GM12891 (cell line): ENCODE results near the gene RHO.
"Not testable (repeated sequence)": the region's sequence is repeated elsewhere in the genome, so short reads cannot be mapped to it uniquely, and the experiment has no call there.

Source experiments
- DNase-seq: peaks from one replicate; pipeline ENCODE4 v3.0.0; 2011; ENCODE audit warnings: low spot score; ENCODE audit not compliant: insufficient read length
- FAIRE-seq: peaks from 2 replicates; lab custom pipeline; 2011; peaks lifted over from hg19 to GRCh38; lab: Jason Lieb, UNC
- PAX5 ChIP-seq: IDR thresholded peaks from 2 replicates; pipeline ENCODE4 v1.6.1; 2011; ENCODE audit warnings: low read length, moderate library complexity, mild to moderate bottlenecking; ENCODE audit not compliant: insufficient read depth, severe bottlenecking
- POLR2A ChIP-seq: IDR thresholded peaks from 2 replicates; pipeline ENCODE4 v1.6.1; 2011; ENCODE audit warnings: low read depth, low read length, control low read depth
- POLR2AphosphoS5 ChIP-seq: IDR thresholded peaks from 2 replicates; pipeline ENCODE4 v1.6.1; 2011; ENCODE audit warnings: low read depth, low read length, control low read depth
- POU2F2 ChIP-seq: IDR thresholded peaks from 2 replicates; pipeline ENCODE4 v1.6.1; 2011; ENCODE audit warnings: low read depth, mild to moderate bottlenecking, control low read depth, low read length, moderate library complexity
- SPI1 ChIP-seq: IDR thresholded peaks from 2 replicates; pipeline ENCODE4 v1.6.1; 2011; ENCODE audit warnings: low read depth, low read length, control low read depth
- TAF1 ChIP-seq: IDR thresholded peaks from 2 replicates; pipeline ENCODE4 v1.6.1; 2011; ENCODE audit warnings: low read depth, low read length, control low read depth

Gene RHO

GRCh38 chr3:129490273-129490675 is 38.2 kb upstream of the RHO start:
- peak; percentile 70 for DNase-seq
- TF ChIP-seq POLR2AphosphoS5 (no peak), SPI1 (no peak), TAF1 (no peak), PAX5 (no peak), POU2F2 (no peak), POLR2A (no peak)
- FAIRE-seq, result peak; percentile 64

- not testable (repeated sequence) for FAIRE-seq, DNase-seq
These were observed 37.4 kb upstream of the RHO start for GRCh38 chr3:129491077-129491476.

GRCh38 chr3:129491794-129492193 is 36.6 kb upstream of the RHO start:
- DNase-seq (no peak), FAIRE-seq (no peak)
- TF ChIP-seq TAF1 (no peak), POU2F2 (no peak), POLR2AphosphoS5 (no peak), SPI1 (no peak), POLR2A (no peak), PAX5 (no peak)

- DNase-seq, result no peak
- FAIRE-seq, result no peak
- TF ChIP-seq POLR2A (no peak), PAX5 (no peak), POU2F2 (no peak), POLR2AphosphoS5 (no peak), SPI1 (no peak), TAF1 (no peak)
These were observed 35.7 kb upstream of the RHO start for GRCh38 chr3:129492691-129493090.

GRCh38 chr3:129493206-129493605 is 35.2 kb upstream of the RHO start:
- no peak for DNase-seq
- FAIRE-seq, result no peak

GRCh38 chr3:129494499-129494898 is 33.9 kb upstream of the RHO start:
- DNase-seq, FAIRE-seq: not testable (repeated sequence)

More at GRCh38 chr3:129493206-129493605, 35.2 kb upstream of the RHO start:
- TF ChIP-seq POU2F2, result no peak
- no peak for TF ChIP-seq POLR2AphosphoS5

GRCh38 chr3:129495006-129495639 is 33.3 kb upstream of the RHO start:
- FAIRE-seq, DNase-seq: not testable (repeated sequence)

- not testable (repeated sequence) for DNase-seq, FAIRE-seq
These were observed 30.6 kb upstream of the RHO start for GRCh38 chr3:129497876-129498275.

GRCh38 chr3:129498603-129499488 is 29.6 kb upstream of the RHO start:
- FAIRE-seq, DNase-seq: not testable (repeated sequence)

- not testable (repeated sequence) for FAIRE-seq, DNase-seq
These were observed 28.7 kb upstream of the RHO start for GRCh38 chr3:129499604-129500333.

GRCh38 chr3:129500334-129500658 is 28.1 kb upstream of the RHO start:
- TF ChIP-seq PAX5 (no peak), TAF1 (no peak), POLR2A (no peak), POLR2AphosphoS5 (no peak), POU2F2 (no peak), SPI1 (no peak)
- FAIRE-seq, result no peak
- no peak for DNase-seq
